HepG2 (cell line): ENCODE data around the gene HEXIM1. TPM values are rescaled to one million over a fixed set of nuclear protein-coding genes. Genes with fewer than 3 reads are reported as not detected.

Experiments used
- ATAC-seq: fragments of 200-7000 bp; cut with Tn5 transposase; 3 replicates; pipeline ENCODE4 v1.9.1; 2020; ENCODE audit warnings: mild to moderate bottlenecking, moderate library complexity
- BruUV-seq: library from RNA; stranded (reverse); fragments of 400-500 nt; replicated peaks from 2 replicates; lab custom pipeline; 2021; lab: Mats Ljungman, UMichigan
- CTCF ChIA-PET: fragments of 300-600 bp; formaldehyde crosslinking; extraction: SDS; loops from one replicate; lab custom pipeline; 2021; ENCODE audit warnings: low total read pairs, inconsistent platforms, low intra/inter-chr PET ratio; lab: Yijun Ruan, JAX
- POLR2A ChIA-PET: fragments of 350-600 bp; sonication (Branson Sonifier 250); formaldehyde crosslinking; loops from one replicate; lab custom pipeline; 2020; ENCODE audit warnings: antibody characterized with exemption, inconsistent platforms; lab: Yijun Ruan, JAX
- DNase-seq: peaks from one replicate; pipeline ENCODE4 v3.0.0-alpha.2; 2015; ENCODE audit warnings: low spot score
- FAIRE-seq: peaks from 3 replicates; lab custom pipeline; 2011; peaks lifted over from hg19 to GRCh38; lab: Jason Lieb, UNC
- H2AFZ ChIP-seq: one replicate; pipeline ENCODE4 v1.6.1; 2011; ENCODE audit warnings: low read length, inconsistent platforms
- H3K27ac ChIP-seq: fragments of 300-600 bp; 3 replicates; pipeline ENCODE4 v1.8.0; 2011; ENCODE audit warnings: mixed run types, mild to moderate bottlenecking, mixed read lengths, low read length, inconsistent platforms; ENCODE audit not compliant: insufficient read depth; ENCODE audit errors: extremely low read length
- H3K27me3 ChIP-seq, 2 experiments: fragments of 200-600 bp in 1 of 2; 2 replicates in 1 of 2; 3 replicates in 1 of 2; pipeline versions ENCODE4 v1.6.0 to v1.8.0; 2011; ENCODE audit warnings: low read length in 2 of 2, mild to moderate bottlenecking in 2 of 2, moderate library complexity in 2 of 2, inconsistent platforms in 1 of 2; ENCODE audit not compliant: insufficient read depth in 2 of 2, control insufficient read depth in 1 of 2
- H3K36me3 ChIP-seq, 2 experiments: fragments of 200-600 bp in 1 of 2; replicated peaks in 1 of 2; 2 replicates in 1 of 2; 3 replicates in 1 of 2; pipeline versions ENCODE4 v1.5.1 to v1.8.0; 2011; ENCODE audit warnings: low read length in 2 of 2, inconsistent platforms in 1 of 2; ENCODE audit not compliant: insufficient read depth in 2 of 2, control insufficient read depth in 1 of 2
- H3K4me1 ChIP-seq: 2 replicates; pipeline ENCODE4 v1.5.1; 2012; ENCODE audit warnings: low read length, inconsistent platforms; ENCODE audit not compliant: insufficient read depth
- H3K4me2 ChIP-seq: 2 replicates; pipeline ENCODE4 v1.6.0; 2011; ENCODE audit warnings: low read depth, low read length, inconsistent platforms
- H3K4me3 ChIP-seq, 3 experiments: fragments of 200-600 bp in 1 of 3; sonication (generic), shearing (Covaris generic) in 1 of 3; replicated peaks in 1 of 3; 2 replicates each; pipeline ENCODE4 v1.5.1; 2011 to 2016; ENCODE audit warnings: low read length in 3 of 3, inconsistent platforms in 2 of 3, low read depth in 2 of 3, mild to moderate bottlenecking in 2 of 3, control low read depth in 1 of 3, mixed read lengths in 1 of 3; ENCODE audit not compliant: insufficient read depth in 1 of 3
- H3K79me2 ChIP-seq: one replicate; pipeline ENCODE4 v1.6.1; 2011; ENCODE audit warnings: low read length, inconsistent platforms; ENCODE audit not compliant: insufficient read depth
- H3K9ac ChIP-seq: 2 replicates; pipeline ENCODE4 v1.6.0; 2011; ENCODE audit warnings: mild to moderate bottlenecking, low read depth, low read length, inconsistent platforms; ENCODE audit not compliant: insufficient read depth
- H3K9me3 ChIP-seq: 2 replicates; pipeline ENCODE4 v1.5.1; 2012; ENCODE audit warnings: mild to moderate bottlenecking, low read length
- H4K20me1 ChIP-seq: 2 replicates; pipeline ENCODE4 v1.6.0; 2011; ENCODE audit warnings: inconsistent platforms, mild to moderate bottlenecking, low read length, moderate library complexity; ENCODE audit not compliant: insufficient read depth
- ATF1 ChIP-seq: IDR thresholded peaks from 2 replicates; pipeline ENCODE4 v1.6.1; 2016; ENCODE audit warnings: mild to moderate bottlenecking, control low read depth
- CCDC6 ChIP-seq: sonication (generic); formaldehyde crosslinking; IDR thresholded peaks from 2 replicates; pipeline ENCODE4 v1.8.1; 2022; ENCODE audit warnings: mild to moderate bottlenecking, missing genetic modification reagents, moderate library complexity
- MTF2 ChIP-seq: sonication (generic); formaldehyde crosslinking; IDR thresholded peaks from 2 replicates; pipeline ENCODE4 v1.5.0; 2020; ENCODE audit warnings: missing genetic modification reagents, borderline replicate concordance
- NCOA1 ChIP-seq: sonication (generic); formaldehyde crosslinking; IDR thresholded peaks from 2 replicates; pipeline ENCODE4 v1.9.0; 2021; ENCODE audit warnings: missing genetic modification reagents
- NFKBIZ ChIP-seq: IDR thresholded peaks from 2 replicates; pipeline ENCODE4 v1.6.1; 2018; ENCODE audit warnings: missing genetic modification reagents, missing compliant biosample characterization
- PREB ChIP-seq: sonication (generic); formaldehyde crosslinking; IDR thresholded peaks from 2 replicates; pipeline ENCODE4 v1.4.0; 2020; ENCODE audit warnings: missing genetic modification reagents
- TOPORS ChIP-seq: sonication (generic); formaldehyde crosslinking; IDR thresholded peaks from 2 replicates; pipeline ENCODE4 v1.8.0; 2023; ENCODE audit warnings: mild to moderate bottlenecking, missing genetic modification reagents
- ZNF367 ChIP-seq: sonication (generic); formaldehyde crosslinking; IDR thresholded peaks from 2 replicates; pipeline ENCODE4 v1.4.0; 2020; ENCODE audit warnings: missing genetic modification reagents, borderline replicate concordance
- WGBS: methylation state at CpG from one replicate; pipeline ENCODE4 v1.1.6; 2017; ENCODE audit warnings: low lambda C conversion rate; 5-methylcytosine and 5-hydroxymethylcytosine counted together
- in situ Hi-C: cut with HindIII; loops from 2 replicates; pipeline ENCODE4 v1.10.0; 2017; ENCODE audit warnings: low pct_unique_long_range_greater_than_20kb; ENCODE audit not compliant: extremely low pct_ligation_motif_present
- intact Hi-C: fragments of 100-400 bp; cut with micrococcal nuclease; formaldehyde crosslinking; loops from one replicate; pipeline ENCODE4 v1.10.0; 2022; ENCODE audit not compliant: unreplicated experiment
- polyA plus RNA-seq, 8 experiments: library from polyadenylated mRNA; depleted of rRNA in 3 of 8; stranded (reverse) in 7 of 8; unstranded in 1 of 8; fragments of >200 nt; fragmentation: Illumina TruSeq in 4 of 8; extraction: Trizol in 4 of 8; gene quantifications; 2 replicates each; pipeline versions ENCODE4 v1.2.1 to v1.2.3, GENCODE V29; 2011 to 2016; ENCODE audit warnings: low read depth in 4 of 8, missing spikeins in 1 of 8, mixed read lengths in 1 of 8; ENCODE audit not compliant: insufficient read depth in 1 of 8
- total RNA-seq, 5 experiments: library from RNA; depleted of rRNA; stranded (reverse); fragments of >200 nt; fragmentation: Illumina TruSeq; extraction: Trizol; gene quantifications; 2 replicates each; pipeline ENCODE4 v1.2.3, GENCODE V29; 2016; ENCODE audit warnings: low read depth in 1 of 5
- TF ChIP-seq, protein P1 (sequence below), 2 experiments: sonication (generic) in 1 of 2; formaldehyde crosslinking in 1 of 2; IDR thresholded peaks; 2 replicates each; pipeline versions ENCODE4 v1.6.1 to v1.9.0; 2014 to 2022; ENCODE audit warnings: antibody characterized with exemption in 1 of 2, borderline replicate concordance in 1 of 2, inconsistent platforms in 1 of 2, low read depth in 1 of 2, missing genetic modification reagents in 1 of 2
- TF ChIP-seq, protein P2 (sequence below): sonication (generic); formaldehyde crosslinking; IDR thresholded peaks from 2 replicates; pipeline ENCODE4 v1.8.1; 2023; ENCODE audit warnings: missing genetic modification reagents, mild to moderate bottlenecking, borderline replicate concordance
- TF ChIP-seq, protein P3 (sequence below): sonication (generic); formaldehyde crosslinking; IDR thresholded peaks from 2 replicates; pipeline ENCODE4 v1.8.1; 2023; ENCODE audit warnings: mild to moderate bottlenecking, missing genetic modification reagents

The HEXIM1 gene
- total and polyA plus RNA-seq, 2 of the 13 experiments (the other 11 are each of a cell fraction or from before 2014, with no cell fraction given): 10.5 to 16.6 TPM

GRCh38 chr17:45155029-45155428 is 6.8 kb downstream of the HEXIM1 start:
- ChIA-PET POLR2A (interaction anchor here (0.7 to 19.8 kb wide), 7 partner anchors 13 to 266 kb away, joined by 3 to 2487 read pairs (median 4); partner anchors contain the start of genes ACBD4 and HEXIM2), CTCF (no interaction called here)
- FAIRE-seq (no peak), DNase-seq (no peak), ATAC-seq (no peak)
- Histone ChIP-seq H3K4me3 (no peak overlapping the region), H4K20me1 (peaks cover 19% of the 10 kb centered on the region), H3K9ac (no peak overlapping the region), H3K36me3 (no peaks in the 10 kb centered on the region), H2AFZ (no peak overlapping the region), H3K27ac (no peak overlapping the region), H3K4me1 (peaks cover 39% of the 10 kb centered on the region), H3K79me2 (peaks cover 24% of the 10 kb centered on the region), H3K9me3 (no peaks in the 10 kb centered on the region), H3K27me3 (no peaks in the 10 kb centered on the region), H3K4me2 (no peak overlapping the region)
- in situ Hi-C loops (no loop called here), intact Hi-C loops (no loop called here)
- TF ChIP-seq PREB (CRISPR knock-in tag) (no peak), CCDC6 (no peak), TOPORS (CRISPR knock-in tag) (no peak), NCOA1 (CRISPR knock-in tag) (no peak), MTF2 (CRISPR knock-in tag) (no peak), NFKBIZ (CRISPR knock-in tag) (no peak), ATF1 (CRISPR knock-in tag) (no peak), ZNF367 (CRISPR knock-in tag) (no peak)
- TF ChIP-seq, protein P1, sequence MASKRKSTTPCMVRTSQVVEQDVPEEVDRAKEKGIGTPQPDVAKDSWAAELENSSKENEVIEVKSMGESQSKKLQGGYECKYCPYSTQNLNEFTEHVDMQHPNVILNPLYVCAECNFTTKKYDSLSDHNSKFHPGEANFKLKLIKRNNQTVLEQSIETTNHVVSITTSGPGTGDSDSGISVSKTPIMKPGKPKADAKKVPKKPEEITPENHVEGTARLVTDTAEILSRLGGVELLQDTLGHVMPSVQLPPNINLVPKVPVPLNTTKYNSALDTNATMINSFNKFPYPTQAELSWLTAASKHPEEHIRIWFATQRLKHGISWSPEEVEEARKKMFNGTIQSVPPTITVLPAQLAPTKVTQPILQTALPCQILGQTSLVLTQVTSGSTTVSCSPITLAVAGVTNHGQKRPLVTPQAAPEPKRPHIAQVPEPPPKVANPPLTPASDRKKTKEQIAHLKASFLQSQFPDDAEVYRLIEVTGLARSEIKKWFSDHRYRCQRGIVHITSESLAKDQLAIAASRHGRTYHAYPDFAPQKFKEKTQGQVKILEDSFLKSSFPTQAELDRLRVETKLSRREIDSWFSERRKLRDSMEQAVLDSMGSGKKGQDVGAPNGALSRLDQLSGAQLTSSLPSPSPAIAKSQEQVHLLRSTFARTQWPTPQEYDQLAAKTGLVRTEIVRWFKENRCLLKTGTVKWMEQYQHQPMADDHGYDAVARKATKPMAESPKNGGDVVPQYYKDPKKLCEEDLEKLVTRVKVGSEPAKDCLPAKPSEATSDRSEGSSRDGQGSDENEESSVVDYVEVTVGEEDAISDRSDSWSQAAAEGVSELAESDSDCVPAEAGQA (IDR thresholded peaks at IDR 0.05; ENCODE audit: low read depth): no peak
- TF ChIP-seq, protein P1 (CRISPR knock-in tag; IDR thresholded peaks at IDR 0.05; ENCODE audit: borderline replicate concordance): no peak
- TF ChIP-seq, protein P2, sequence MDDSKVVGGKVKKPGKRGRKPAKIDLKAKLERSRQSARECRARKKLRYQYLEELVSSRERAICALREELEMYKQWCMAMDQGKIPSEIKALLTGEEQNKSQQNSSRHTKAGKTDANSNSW (CRISPR knock-in tag): no peak
- TF ChIP-seq, protein P3, sequence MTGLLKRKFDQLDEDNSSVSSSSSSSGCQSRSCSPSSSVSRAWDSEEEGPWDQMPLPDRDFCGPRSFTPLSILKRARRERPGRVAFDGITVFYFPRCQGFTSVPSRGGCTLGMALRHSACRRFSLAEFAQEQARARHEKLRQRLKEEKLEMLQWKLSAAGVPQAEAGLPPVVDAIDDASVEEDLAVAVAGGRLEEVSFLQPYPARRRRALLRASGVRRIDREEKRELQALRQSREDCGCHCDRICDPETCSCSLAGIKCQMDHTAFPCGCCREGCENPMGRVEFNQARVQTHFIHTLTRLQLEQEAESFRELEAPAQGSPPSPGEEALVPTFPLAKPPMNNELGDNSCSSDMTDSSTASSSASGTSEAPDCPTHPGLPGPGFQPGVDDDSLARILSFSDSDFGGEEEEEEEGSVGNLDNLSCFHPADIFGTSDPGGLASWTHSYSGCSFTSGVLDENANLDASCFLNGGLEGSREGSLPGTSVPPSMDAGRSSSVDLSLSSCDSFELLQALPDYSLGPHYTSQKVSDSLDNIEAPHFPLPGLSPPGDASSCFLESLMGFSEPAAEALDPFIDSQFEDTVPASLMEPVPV (CRISPR knock-in tag): no peak
- BruUV-seq: no TSS peak
- WGBS: 80% methylated on average over 4 of the region's 4 CpGs
